ENCODE data around the gene MTIF3. TPM values are rescaled to one million over a fixed set of nuclear protein-coding genes. Genes with fewer than 3 reads are reported as not detected.

Gene MTIF3
- polyA plus RNA-seq, 3 donors = 61.6 to 135 (median 86.6) TPM

DNA sequence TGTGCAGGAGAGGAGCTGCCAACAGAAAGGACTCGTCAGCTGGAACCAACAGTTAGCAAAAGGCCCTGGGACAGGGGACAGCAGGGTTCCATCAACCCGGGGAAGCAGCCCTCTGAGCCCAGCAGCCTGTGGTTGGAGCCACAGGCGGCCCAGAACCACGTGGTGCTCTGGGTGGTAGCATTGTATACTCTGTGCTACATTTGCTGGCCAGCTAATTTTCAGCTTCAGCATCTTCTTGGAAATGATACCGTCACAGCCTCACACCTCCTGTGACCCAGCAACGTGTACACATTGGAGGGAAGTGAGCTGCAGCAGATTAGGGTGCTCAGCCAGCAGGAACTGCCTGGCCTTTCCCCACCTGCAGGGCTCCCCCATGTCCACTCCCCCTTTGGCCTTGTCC is 13.1 kb upstream of the MTIF3 start:
- DNase-seq = no peak
- Histone ChIP-seq H3K4me1 (ENCODE audit: control insufficient read depth in 1 of 2, insufficient read depth in 2 of 2, low read length in 2 of 2) (no peaks in the 10 kb centered on the region), H2AFZ (ENCODE audit: insufficient read depth, low read depth, low read length, poor library complexity, severe bottlenecking) (no peak overlapping the region), H4K20me1 (ENCODE audit: insufficient read depth, low read length) (no peaks in the 10 kb centered on the region), H3K27ac (ENCODE audit: low read depth in 1 of 2, low read length in 2 of 2) (no peak overlapping the region), H3K79me2 (ENCODE audit: insufficient read depth, low read length) (no peaks in the 10 kb centered on the region), H3K4me3 (replicated peaks in 1 of 3; ENCODE audit: low read depth in 2 of 3, low read length in 3 of 3) (no peak overlapping the region), H3K27me3 (ENCODE audit: control insufficient read depth in 2 of 2, insufficient read depth in 2 of 2, low read length in 2 of 2) (no peaks in the 10 kb centered on the region), H3K4me2 (replicated peaks; ENCODE audit: extremely low read depth, low read length, poor library complexity, severe bottlenecking) (no peak overlapping the region), H3K9me3 (replicated peaks in 1 of 2; ENCODE audit: control insufficient read depth in 1 of 2, insufficient read depth in 1 of 2, low read length in 2 of 2) (no peaks in the 10 kb centered on the region), H3K36me3 (replicated peaks in 1 of 2; ENCODE audit: control insufficient read depth in 1 of 2, insufficient read depth in 2 of 2, low read length in 2 of 2) (no peaks in the 10 kb centered on the region), H3K9ac (ENCODE audit: insufficient read depth, low read length, poor library complexity, severe bottlenecking) (no peak overlapping the region)
- intact Hi-C loops (cut with micrococcal nuclease) = no loop called here
- 96% methylated on average over 3 of the region's 6 CpGs for WGBS (ENCODE audit: insufficient coverage)
- peaks cover 0 to 4% (median 2%) of the 10 kb centered on the region in 3 donors for H3K27me3 Mint-ChIP-seq (ENCODE audit: low read depth in 3 of 3)
- H3K4me3 Mint-ChIP-seq = no peak overlapping the region
- no peak for TF ChIP-seq CTCF (IDR thresholded peaks at IDR 0.05)
- H3K36me3 Mint-ChIP-seq = no peaks in the 10 kb centered on the region
- no peak overlapping the region for H3K27ac Mint-ChIP-seq
- H3K4me1 Mint-ChIP-seq = peaks cover 2% of the 10 kb centered on the region
- H3K9me3 Mint-ChIP-seq = peaks cover 0 to 2% (median 0%) of the 10 kb centered on the region in 7 donors

DNA sequence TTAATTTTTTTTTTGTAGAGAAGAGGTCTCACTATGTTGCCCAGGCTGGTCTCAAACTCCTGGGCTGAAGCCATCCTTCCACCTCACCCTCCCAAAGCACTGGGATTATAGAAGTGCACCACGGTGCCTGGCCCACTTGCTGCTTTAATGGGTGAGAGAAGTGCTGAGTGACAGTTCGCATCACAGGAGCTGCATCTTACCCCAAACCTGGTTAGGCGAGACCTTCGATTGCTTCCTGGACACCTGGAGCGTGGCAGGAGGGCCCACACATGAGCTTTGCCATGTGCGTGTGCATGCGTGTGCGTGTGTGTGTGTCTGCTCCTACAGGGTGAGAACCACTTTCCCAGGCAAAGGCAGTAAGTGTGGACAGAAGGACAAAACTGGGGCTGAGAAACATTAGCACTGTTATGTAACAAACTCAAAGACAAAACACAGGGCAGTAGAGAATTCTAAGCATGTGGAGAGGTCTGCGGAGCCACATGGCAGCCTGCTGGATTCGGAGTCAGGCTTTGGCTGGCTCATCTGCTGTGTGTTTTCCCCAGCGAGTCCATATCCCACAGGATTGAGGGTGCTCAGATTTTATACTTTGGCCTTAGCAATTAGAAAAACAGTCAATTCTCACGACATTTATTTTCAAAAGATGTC is 11.7 kb upstream of the MTIF3 start:
- H3K4me3 ChIP-seq (replicated peaks in 1 of 3; ENCODE audit: low read depth in 2 of 3, low read length in 3 of 3) = no peak overlapping the region
- no peak for TF ChIP-seq CTCF (IDR thresholded peaks at IDR 0.05)
- no peaks in the 10 kb centered on the region for H4K20me1 ChIP-seq (ENCODE audit: insufficient read depth, low read length)
- Mint-ChIP-seq H3K9me3 (no peaks in the 10 kb centered on the region), H3K27ac (no peak overlapping the region), H3K4me3 (no peak overlapping the region), H3K27me3 (ENCODE audit: low read depth in 3 of 3) (peaks cover 0 to 2% (median 2%) of the 10 kb centered on the region in 3 donors), H3K4me1 (peaks cover 2% of the 10 kb centered on the region), H3K36me3 (no peaks in the 10 kb centered on the region)
- no peak for DNase-seq
- WGBS (ENCODE audit: insufficient coverage) = 99% methylated on average over 9 of the region's 12 CpGs
- H3K27me3 ChIP-seq (ENCODE audit: control insufficient read depth in 2 of 2, insufficient read depth in 2 of 2, low read length in 2 of 2) = no peaks in the 10 kb centered on the region
- H3K36me3 ChIP-seq (replicated peaks in 1 of 2; ENCODE audit: control insufficient read depth in 1 of 2, insufficient read depth in 2 of 2, low read length in 2 of 2) = no peaks in the 10 kb centered on the region
- no peak overlapping the region for H3K9ac ChIP-seq (ENCODE audit: insufficient read depth, low read length, poor library complexity, severe bottlenecking)
- H3K27ac ChIP-seq (ENCODE audit: low read depth in 1 of 2, low read length in 2 of 2) = no peak overlapping the region
- no peaks in the 10 kb centered on the region for H3K4me1 ChIP-seq (ENCODE audit: control insufficient read depth in 1 of 2, insufficient read depth in 2 of 2, low read length in 2 of 2)
- no peaks in the 10 kb centered on the region for H3K79me2 ChIP-seq (ENCODE audit: insufficient read depth, low read length)
- no peak overlapping the region for H2AFZ ChIP-seq (ENCODE audit: insufficient read depth, low read depth, low read length, poor library complexity, severe bottlenecking)
- no peaks in the 10 kb centered on the region for H3K9me3 ChIP-seq (replicated peaks in 1 of 2; ENCODE audit: control insufficient read depth in 1 of 2, insufficient read depth in 1 of 2, low read length in 2 of 2)
- intact Hi-C loops (cut with micrococcal nuclease) = no loop called here
- no peak overlapping the region for H3K4me2 ChIP-seq (replicated peaks; ENCODE audit: extremely low read depth, low read length, poor library complexity, severe bottlenecking)

All from CD14-positive monocyte (primary cell).